ENCODE results near the gene KDM3B. TPM values are rescaled to one million over a fixed set of nuclear protein-coding genes. Genes with fewer than 3 reads are reported as not detected.

The KDM3B gene
- total and polyA plus RNA-seq, 9 of the 15 experiments (the other 6 are each of a cell fraction or from before 2014, with no cell fraction given) = 13.8 to 62.8 (median 41.9) TPM

DNA sequence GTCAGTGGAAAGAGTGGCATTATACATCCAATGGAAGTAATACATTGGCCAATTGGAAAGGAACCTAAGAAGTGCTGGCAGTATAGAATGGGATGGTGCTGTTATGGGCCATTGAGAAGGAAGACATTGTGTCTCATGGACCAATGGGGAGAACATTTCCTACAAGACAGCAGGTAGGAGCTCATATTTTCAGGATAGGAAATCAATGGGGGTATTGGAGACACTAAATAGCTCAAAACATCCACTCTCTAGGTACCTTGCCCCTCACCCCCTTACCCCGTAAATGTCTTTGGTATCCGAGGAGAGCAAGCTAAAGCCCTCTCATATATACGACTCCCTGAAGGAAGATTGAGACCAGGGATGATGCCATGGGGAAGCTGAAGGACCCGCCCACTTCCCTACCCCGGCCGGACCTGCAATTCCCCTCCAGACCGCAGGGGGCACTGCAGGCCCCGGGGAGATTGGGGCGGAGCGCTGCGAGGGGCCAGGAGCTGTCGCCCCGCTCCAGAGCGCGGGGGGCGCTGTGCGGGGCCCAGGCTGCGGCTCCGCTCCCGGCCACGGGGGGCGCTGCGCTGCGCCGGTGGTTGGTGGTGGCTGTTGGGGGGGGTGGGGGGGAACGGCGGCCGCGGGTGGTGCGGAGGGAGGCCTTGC, at the start of gene KDM3B (continued):
- TF ChIP-seq PKNOX1 (IDR thresholded peaks at IDR 0.05) (no peak), TCFL5 (CRISPR knock-in tag; conservative IDR thresholded peaks at IDR 0.05) (no peak), RBFOX2 (IDR thresholded peaks at IDR 0.05; ENCODE audit: low read depth, low read length) (no peak), MCM3 (IDR thresholded peaks at IDR 0.05) (no peak), MECOM (CRISPR knock-in tag; IDR thresholded peaks at IDR 0.05) (no peak), DPF2 (IDR thresholded peaks at IDR 0.05) (no peak), CBX1 (IDR thresholded peaks at IDR 0.05; ENCODE audit: low read depth) (peak; percentile 99), NBN (IDR thresholded peaks at IDR 0.05; ENCODE audit: low read depth) (peak; percentile 71; the same call in 1 of the 2 replicates), PCBP1 (IDR thresholded peaks at IDR 0.05; ENCODE audit: low read depth, low read length, poor library complexity, severe bottlenecking) (no peak), SRSF3 (IDR thresholded peaks at IDR 0.05; ENCODE audit: insufficient read depth, low read length) (no peak), ZNF518B (CRISPR knock-in tag; IDR thresholded peaks at IDR 0.05) (no peak), KLF13 (tag; IDR thresholded peaks at IDR 0.05; ENCODE audit: borderline replicate concordance, low read depth) (peak; percentile 90), PYGO2 (tag; IDR thresholded peaks at IDR 0.05) (no peak), NR2F6 (CRISPR knock-in tag; IDR thresholded peaks at IDR 0.05) (no peak), FOSL1 (tag; conservative IDR thresholded peaks at IDR 0.05) (0 out of 2 replicates have a peak, but pooled peaks have one; percentile 27), PHF21A (IDR thresholded peaks at IDR 0.05; ENCODE audit: borderline replicate concordance, low read depth) (no peak), ZBTB2 (IDR thresholded peaks at IDR 0.05) (no peak), MBD2 (IDR thresholded peaks at IDR 0.05; ENCODE audit: borderline replicate concordance, low read depth) (no peak)
- TF ChIP-seq, protein P1, sequence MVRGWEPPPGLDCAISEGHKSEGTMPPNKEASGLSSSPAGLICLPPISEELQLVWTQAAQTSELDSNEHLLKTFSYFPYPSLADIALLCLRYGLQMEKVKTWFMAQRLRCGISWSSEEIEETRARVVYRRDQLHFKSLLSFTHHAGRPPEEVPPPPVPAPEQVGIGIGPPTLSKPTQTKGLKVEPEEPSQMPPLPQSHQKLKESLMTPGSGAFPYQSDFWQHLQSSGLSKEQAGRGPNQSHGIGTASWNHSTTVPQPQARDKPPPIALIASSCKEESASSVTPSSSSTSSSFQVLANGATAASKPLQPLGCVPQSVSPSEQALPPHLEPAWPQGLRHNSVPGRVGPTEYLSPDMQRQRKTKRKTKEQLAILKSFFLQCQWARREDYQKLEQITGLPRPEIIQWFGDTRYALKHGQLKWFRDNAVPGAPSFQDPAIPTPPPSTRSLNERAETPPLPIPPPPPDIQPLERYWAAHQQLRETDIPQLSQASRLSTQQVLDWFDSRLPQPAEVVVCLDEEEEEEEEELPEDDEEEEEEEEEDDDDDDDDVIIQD (CRISPR knock-in tag; IDR thresholded peaks at IDR 0.05) = no peak; the same call in 1 of the 2 replicates
- TF ChIP-seq, protein P2, sequence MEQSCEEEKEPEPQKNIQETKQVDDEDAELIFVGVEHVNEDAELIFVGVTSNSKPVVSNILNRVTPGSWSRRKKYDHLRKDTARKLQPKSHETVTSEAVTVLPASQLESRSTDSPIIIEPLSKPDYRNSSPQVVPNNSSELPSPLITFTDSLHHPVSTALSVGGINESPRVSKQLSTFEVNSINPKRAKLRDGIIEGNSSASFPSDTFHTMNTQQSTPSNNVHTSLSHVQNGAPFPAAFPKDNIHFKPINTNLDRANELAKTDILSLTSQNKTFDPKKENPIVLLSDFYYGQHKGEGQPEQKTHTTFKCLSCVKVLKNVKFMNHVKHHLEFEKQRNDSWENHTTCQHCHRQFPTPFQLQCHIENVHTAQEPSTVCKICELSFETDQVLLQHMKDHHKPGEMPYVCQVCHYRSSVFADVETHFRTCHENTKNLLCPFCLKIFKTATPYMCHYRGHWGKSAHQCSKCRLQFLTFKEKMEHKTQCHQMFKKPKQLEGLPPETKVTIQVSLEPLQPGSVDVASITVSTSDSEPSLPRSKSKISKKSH (CRISPR knock-in tag; IDR thresholded peaks at IDR 0.05) = no peak
